IMR-90 (cell line): Measurements from ENCODE around the gene CDH9.

Source experiments
- CEBPB ChIP-seq: IDR thresholded peaks from 2 replicates; pipeline ENCODE4 v1.6.1; 2012; ENCODE audit warnings: low read depth, low read length, improper control_type of control experiment
- CTCF ChIP-seq: conservative IDR thresholded peaks from 2 replicates; pipeline ENCODE4 v1.5.1; 2012; ENCODE audit warnings: mild to moderate bottlenecking, low read depth, low read length, improper control_type of control experiment
- ELK1 ChIP-seq: fragments of 150-350 bp; IDR thresholded peaks from 2 replicates; pipeline ENCODE4 v1.6.1; 2016; ENCODE audit warnings: low read depth, mild to moderate bottlenecking, low read length, moderate library complexity, borderline replicate concordance
- MAZ ChIP-seq: IDR thresholded peaks from 2 replicates; pipeline ENCODE4 v1.6.1; 2012; ENCODE audit warnings: low read depth, mild to moderate bottlenecking, low read length, improper control_type of control experiment, moderate library complexity, borderline replicate concordance
- MXI1 ChIP-seq: IDR thresholded peaks from 2 replicates; pipeline ENCODE4 v1.6.1; 2012; ENCODE audit warnings: low read depth, mild to moderate bottlenecking, low read length, moderate library complexity, borderline replicate concordance
- NFE2L2 ChIP-seq: fragments of 150-350 bp; IDR thresholded peaks from 2 replicates; pipeline ENCODE4 v1.6.1; 2016; ENCODE audit warnings: low read depth, mild to moderate bottlenecking, low read length
- POLR2A ChIP-seq: IDR thresholded peaks from 2 replicates; pipeline ENCODE4 v1.6.1; 2012; ENCODE audit warnings: mild to moderate bottlenecking, low read depth, low read length
- RAD21 ChIP-seq: IDR thresholded peaks from 2 replicates; pipeline ENCODE4 v1.6.1; 2012; ENCODE audit warnings: low read length, improper control_type of control experiment
- SMC3 ChIP-seq: fragments of 150-350 bp; IDR thresholded peaks from 2 replicates; pipeline ENCODE4 v1.6.1; 2016; ENCODE audit warnings: low read depth, mild to moderate bottlenecking, antibody characterized with exemption, low read length, moderate library complexity

- no peak for TF ChIP-seq CEBPB
- TF ChIP-seq CTCF = no peak
- TF ChIP-seq MXI1 = no peak
- TF ChIP-seq POLR2A = no peak
- TF ChIP-seq SMC3 = no peak
- TF ChIP-seq NFE2L2 = no peak
- no peak for TF ChIP-seq MAZ
- TF ChIP-seq RAD21 = no peak
- TF ChIP-seq ELK1 = no peak
Observed at GRCh38 chr5:26883375-26883774, 155.0 kb downstream of the CDH9 start.
